ENCODE results near the gene DDR1.
"Not testable (repeated sequence)": the region's sequence is repeated elsewhere in the genome, so short reads cannot be mapped to it uniquely, and the experiment has no call there.

Gene DDR1

DNA sequence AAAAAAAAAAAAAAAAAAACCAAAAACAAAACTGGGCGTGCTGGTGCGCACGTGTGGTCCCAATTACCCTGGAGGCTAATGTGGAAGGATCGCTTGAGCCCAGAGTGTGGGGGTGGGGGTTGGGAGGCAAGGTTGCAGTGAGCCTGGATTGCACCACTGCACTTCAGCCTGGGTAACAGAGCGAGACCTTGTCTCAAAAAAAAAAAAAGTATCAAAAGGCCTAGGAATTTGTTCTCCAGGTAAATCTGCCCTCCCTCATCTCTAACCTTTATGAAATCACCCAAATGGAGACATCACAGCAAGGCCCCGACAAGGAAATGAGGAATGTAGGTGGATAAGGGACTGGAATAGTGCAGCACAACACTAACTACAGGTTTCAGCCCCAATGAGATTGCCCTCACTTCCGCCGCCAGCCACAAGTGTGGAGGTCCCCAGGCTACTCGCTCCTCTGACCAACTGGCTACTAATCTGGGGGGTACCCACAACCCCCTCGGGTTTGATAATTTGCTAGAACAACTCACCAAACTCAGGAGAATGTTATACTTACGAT lies 36.8 kb upstream of the DDR1 start:
- Histone ChIP-seq H2BK12ac (ENCODE audit: low read length) (no peak overlapping the region), H2BK5ac (ENCODE audit: low read length) (no peak overlapping the region), H3K23ac (ENCODE audit: low read depth, low read length, poor library complexity) (no peak overlapping the region), H2AFZ (ENCODE audit: low read length) (no peak overlapping the region), H4K91ac (ENCODE audit: low read depth, low read length, poor library complexity) (no peak overlapping the region), H3K27me3 (ENCODE audit: control insufficient read depth in 3 of 3, insufficient read depth in 3 of 3, low read depth in 1 of 3, low read length in 3 of 3) (no peaks in the 10 kb centered on the region), H3K18ac (ENCODE audit: low read length) (no peak overlapping the region), H2BK120ac (ENCODE audit: low read depth, low read length) (no peak overlapping the region), H3K14ac (ENCODE audit: low read length) (no peak overlapping the region), H3K4me3 (ENCODE audit: low read length in 2 of 2) (no peak overlapping the region), H3K9me3 (replicated peaks in 1 of 2; ENCODE audit: control insufficient read depth in 2 of 2, insufficient read depth in 1 of 2, low read depth in 1 of 2, low read length in 2 of 2) (peaks cover 2 to 17% of the 10 kb centered on the region in 2 donors), H2BK15ac (ENCODE audit: low read length) (no peak overlapping the region), H3K4me1 (ENCODE audit: control insufficient read depth in 2 of 2, insufficient read depth in 1 of 2, low read depth in 1 of 2, low read length in 2 of 2) (peaks cover 17 to 28% of the 10 kb centered on the region in 2 donors), H4K8ac (ENCODE audit: low read depth, low read length) (no peak overlapping the region), H3K9ac (ENCODE audit: low read depth, low read length, poor library complexity) (no peak overlapping the region), H3K4ac (ENCODE audit: low read length) (no peak overlapping the region), H3K4me2 (ENCODE audit: insufficient read depth, low read length, poor library complexity, severe bottlenecking) (no peak overlapping the region), H3K36me3 (replicated peaks in 1 of 2; ENCODE audit: control insufficient read depth in 2 of 2, insufficient read depth in 2 of 2, low read length in 2 of 2) (no peaks in the 10 kb centered on the region), H2AK5ac (ENCODE audit: low read depth, low read length) (no peak overlapping the region), H3K79me1 (ENCODE audit: low read depth, low read length) (no peaks in the 10 kb centered on the region), H3K27ac (replicated peaks; ENCODE audit: low read length) (no peak overlapping the region)
- WGBS, 2 donors (ENCODE audit: extremely low coverage in 2 of 2, insufficient read length in 2 of 2, insufficient replicate concordance in 1 of 2): no CpG with 5 or more reads among the region's 11 CpGs
- DNase-seq (ENCODE audit: low spot score): no peak

DNA sequence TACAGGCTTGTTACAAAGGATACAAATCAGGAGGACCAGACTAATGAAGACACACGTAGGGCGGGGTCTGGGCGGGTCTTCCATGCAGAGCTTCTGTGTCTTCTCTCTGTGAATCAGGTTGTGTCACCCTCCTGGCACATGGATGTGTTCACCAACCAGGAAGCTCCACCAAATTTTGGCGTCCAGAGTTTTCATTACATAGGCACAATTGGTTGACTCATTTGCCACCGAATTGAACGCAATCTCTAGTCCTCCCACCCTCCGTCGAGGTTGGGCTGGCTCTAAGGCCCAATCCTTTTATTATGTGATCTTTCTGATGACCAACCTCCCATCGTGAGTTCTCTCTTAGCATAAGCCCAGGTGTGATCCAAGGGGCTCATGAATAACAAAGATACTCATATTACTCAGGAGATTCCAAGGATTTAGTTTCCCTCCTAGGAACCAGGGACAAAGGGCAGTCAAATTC lies 36.3 kb upstream of the DDR1 start:
- Histone ChIP-seq H3K27ac (replicated peaks; ENCODE audit: low read length) (no peak overlapping the region), H3K9ac (ENCODE audit: low read depth, low read length, poor library complexity) (no peak overlapping the region), H4K8ac (ENCODE audit: low read depth, low read length) (no peak overlapping the region), H3K36me3 (replicated peaks in 1 of 2; ENCODE audit: control insufficient read depth in 2 of 2, insufficient read depth in 2 of 2, low read length in 2 of 2) (no peaks in the 10 kb centered on the region), H3K4me1 (ENCODE audit: control insufficient read depth in 2 of 2, insufficient read depth in 1 of 2, low read depth in 1 of 2, low read length in 2 of 2) (peaks cover 17 to 28% of the 10 kb centered on the region in 2 donors), H3K18ac (ENCODE audit: low read length) (no peak overlapping the region), H2BK120ac (ENCODE audit: low read depth, low read length) (no peak overlapping the region), H3K14ac (ENCODE audit: low read length) (no peak overlapping the region), H3K9me3 (replicated peaks in 1 of 2; ENCODE audit: control insufficient read depth in 2 of 2, insufficient read depth in 1 of 2, low read depth in 1 of 2, low read length in 2 of 2) (peaks cover 2 to 19% of the 10 kb centered on the region in 2 donors), H3K79me1 (ENCODE audit: low read depth, low read length) (no peaks in the 10 kb centered on the region), H2BK5ac (ENCODE audit: low read length) (no peak overlapping the region), H3K4me2 (ENCODE audit: insufficient read depth, low read length, poor library complexity, severe bottlenecking) (no peak overlapping the region), H3K27me3 (ENCODE audit: control insufficient read depth in 3 of 3, insufficient read depth in 3 of 3, low read depth in 1 of 3, low read length in 3 of 3) (no peaks in the 10 kb centered on the region), H2BK12ac (ENCODE audit: low read length) (no peak overlapping the region), H3K4me3 (ENCODE audit: low read length in 2 of 2) (no peak overlapping the region), H2BK15ac (ENCODE audit: low read length) (no peak overlapping the region), H4K91ac (ENCODE audit: low read depth, low read length, poor library complexity) (no peak overlapping the region), H2AK5ac (ENCODE audit: low read depth, low read length) (no peak overlapping the region), H2AFZ (ENCODE audit: low read length) (no peak overlapping the region), H3K23ac (ENCODE audit: low read depth, low read length, poor library complexity) (no peak overlapping the region), H3K4ac (ENCODE audit: low read length) (no peak overlapping the region)
- no CpG with 5 or more reads among the region's 9 CpGs for WGBS, 2 donors (ENCODE audit: extremely low coverage in 2 of 2, insufficient read length in 2 of 2, insufficient replicate concordance in 1 of 2)
- DNase-seq (ENCODE audit: low spot score): no peak

DNA sequence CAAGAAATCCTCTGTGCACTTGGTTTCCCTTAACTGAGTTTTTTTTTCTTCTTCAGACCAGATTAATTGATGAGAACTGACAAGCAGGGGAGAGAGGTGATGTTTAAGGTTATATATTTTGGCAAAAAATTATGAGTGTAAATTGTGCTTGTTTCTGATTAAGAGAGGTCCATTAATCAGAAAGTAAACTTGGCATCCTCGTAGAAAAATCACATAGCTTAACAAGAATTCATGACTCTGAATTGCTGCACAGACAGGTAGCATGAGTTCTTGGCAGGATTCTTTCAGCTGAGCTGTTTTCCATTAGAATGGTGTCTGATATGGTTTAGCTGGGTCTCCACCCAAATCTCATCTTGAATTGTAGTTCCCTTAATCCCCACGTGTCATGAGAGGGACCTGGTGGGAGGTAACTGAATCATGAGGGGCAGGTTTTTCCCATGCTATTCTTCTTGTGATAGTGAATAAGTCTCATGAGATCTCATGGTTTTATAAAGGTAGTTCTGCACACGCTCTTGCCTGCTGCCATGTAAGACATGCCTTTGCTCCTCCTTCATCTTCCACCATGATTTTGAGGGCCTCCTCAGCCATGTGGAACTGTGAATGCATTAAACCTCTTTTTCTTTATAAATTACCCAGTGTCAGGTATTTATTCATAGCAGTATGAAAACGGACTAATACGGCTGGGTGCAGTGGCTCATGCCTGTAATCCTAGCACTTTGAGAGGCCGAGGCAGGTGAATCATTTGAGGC lies 34.2 kb upstream of the DDR1 start:
- no peak overlapping the region for H3K14ac ChIP-seq (ENCODE audit: low read length)
- no peak overlapping the region for H3K4ac ChIP-seq (ENCODE audit: low read length)
- H4K91ac ChIP-seq (ENCODE audit: low read depth, low read length, poor library complexity): no peak overlapping the region
- H3K23ac ChIP-seq (ENCODE audit: low read depth, low read length, poor library complexity): no peak overlapping the region
- H3K4me1 ChIP-seq (ENCODE audit: control insufficient read depth in 2 of 2, insufficient read depth in 1 of 2, low read depth in 1 of 2, low read length in 2 of 2): peaks cover 4 to 10% of the 10 kb centered on the region in 2 donors
- DNase-seq (ENCODE audit: low spot score): no peak
- H3K79me1 ChIP-seq (ENCODE audit: low read depth, low read length): no peaks in the 10 kb centered on the region
- H3K27me3 ChIP-seq (ENCODE audit: control insufficient read depth in 3 of 3, insufficient read depth in 3 of 3, low read depth in 1 of 3, low read length in 3 of 3): no peaks in the 10 kb centered on the region
- no peak overlapping the region for H2BK5ac ChIP-seq (ENCODE audit: low read length)
- H2AK5ac ChIP-seq (ENCODE audit: low read depth, low read length): no peak overlapping the region
- no peak overlapping the region for H4K8ac ChIP-seq (ENCODE audit: low read depth, low read length)
- no CpG with 5 or more reads among the region's 6 CpGs for WGBS, 2 donors (ENCODE audit: extremely low coverage in 2 of 2, insufficient read length in 2 of 2, insufficient replicate concordance in 1 of 2)
- H3K9me3 ChIP-seq (replicated peaks in 1 of 2; ENCODE audit: control insufficient read depth in 2 of 2, insufficient read depth in 1 of 2, low read depth in 1 of 2, low read length in 2 of 2): peaks cover 2 to 17% of the 10 kb centered on the region in 2 donors
- H3K4me2 ChIP-seq (ENCODE audit: insufficient read depth, low read length, poor library complexity, severe bottlenecking): no peak overlapping the region
- H3K36me3 ChIP-seq (replicated peaks in 1 of 2; ENCODE audit: control insufficient read depth in 2 of 2, insufficient read depth in 2 of 2, low read length in 2 of 2): no peaks in the 10 kb centered on the region
- no peak overlapping the region for H3K4me3 ChIP-seq (ENCODE audit: low read length in 2 of 2)
- H2AFZ ChIP-seq (ENCODE audit: low read length): no peak overlapping the region
- no peak overlapping the region for H2BK15ac ChIP-seq (ENCODE audit: low read length)
- no peak overlapping the region for H3K18ac ChIP-seq (ENCODE audit: low read length)
- H2BK12ac ChIP-seq (ENCODE audit: low read length): no peak overlapping the region
- H3K9ac ChIP-seq (ENCODE audit: low read depth, low read length, poor library complexity): no peak overlapping the region
- no peak overlapping the region for H2BK120ac ChIP-seq (ENCODE audit: low read depth, low read length)
- no peak overlapping the region for H3K27ac ChIP-seq (replicated peaks; ENCODE audit: low read length)

DNA sequence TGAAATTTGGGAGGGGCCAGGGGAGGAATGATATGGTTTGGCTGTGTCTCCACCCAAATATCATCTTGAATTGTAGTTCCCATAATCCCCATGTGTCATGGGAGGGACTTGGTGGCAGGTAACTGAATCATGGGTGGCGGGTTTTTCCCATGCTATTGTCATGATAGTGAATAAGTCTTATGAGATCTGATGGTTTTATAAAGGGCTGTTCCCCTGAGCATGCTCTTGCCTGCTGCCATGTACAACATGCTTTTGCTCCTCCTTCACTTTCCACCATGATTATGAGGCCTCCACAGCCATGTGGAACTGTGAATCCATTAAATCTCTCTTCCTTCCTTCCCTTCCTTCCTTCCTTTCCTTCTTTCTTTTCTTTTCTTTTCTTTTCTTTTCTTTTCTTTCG lies 31.9 kb upstream of the DDR1 start:
- H3K79me1 ChIP-seq (ENCODE audit: low read depth, low read length); H3K27me3 ChIP-seq (ENCODE audit: control insufficient read depth in 3 of 3, insufficient read depth in 3 of 3, low read depth in 1 of 3, low read length in 3 of 3); DNase-seq (ENCODE audit: low spot score); H2BK12ac ChIP-seq (ENCODE audit: low read length); H3K14ac ChIP-seq (ENCODE audit: low read length); H2BK5ac ChIP-seq (ENCODE audit: low read length); H3K4ac ChIP-seq (ENCODE audit: low read length); H2BK15ac ChIP-seq (ENCODE audit: low read length); H3K4me1 ChIP-seq (ENCODE audit: control insufficient read depth in 2 of 2, insufficient read depth in 1 of 2, low read depth in 1 of 2, low read length in 2 of 2); H3K4me2 ChIP-seq (ENCODE audit: insufficient read depth, low read length, poor library complexity, severe bottlenecking); H3K4me3 ChIP-seq (ENCODE audit: low read length in 2 of 2); H3K27ac ChIP-seq (replicated peaks; ENCODE audit: low read length); H3K23ac ChIP-seq (ENCODE audit: low read depth, low read length, poor library complexity); H3K18ac ChIP-seq (ENCODE audit: low read length); H3K36me3 ChIP-seq (replicated peaks in 1 of 2; ENCODE audit: control insufficient read depth in 2 of 2, insufficient read depth in 2 of 2, low read length in 2 of 2); H4K8ac ChIP-seq (ENCODE audit: low read depth, low read length); H3K9ac ChIP-seq (ENCODE audit: low read depth, low read length, poor library complexity); H2AK5ac ChIP-seq (ENCODE audit: low read depth, low read length); H4K91ac ChIP-seq (ENCODE audit: low read depth, low read length, poor library complexity); H2AFZ ChIP-seq (ENCODE audit: low read length); H2BK120ac ChIP-seq (ENCODE audit: low read depth, low read length): not testable (repeated sequence)
- no CpG with 5 or more reads among the region's 2 CpGs for WGBS, 2 donors (ENCODE audit: extremely low coverage in 2 of 2, insufficient read length in 2 of 2, insufficient replicate concordance in 1 of 2)
- H3K9me3 ChIP-seq (replicated peaks in 1 of 2; ENCODE audit: control insufficient read depth in 2 of 2, insufficient read depth in 1 of 2, low read depth in 1 of 2, low read length in 2 of 2): peaks cover 2 to 17% of the 10 kb centered on the region in 2 donors
